CD4-positive, alpha-beta T cell treated with Interleukin-10 for 1 hour (primary cell): ENCODE data around the gene CRYBB1.

Experiments used
- DNase-seq: peaks from one replicate; pipeline ENCODE4 v3.0.0-alpha.2; 2020

CRYBB1 gene

DNA sequence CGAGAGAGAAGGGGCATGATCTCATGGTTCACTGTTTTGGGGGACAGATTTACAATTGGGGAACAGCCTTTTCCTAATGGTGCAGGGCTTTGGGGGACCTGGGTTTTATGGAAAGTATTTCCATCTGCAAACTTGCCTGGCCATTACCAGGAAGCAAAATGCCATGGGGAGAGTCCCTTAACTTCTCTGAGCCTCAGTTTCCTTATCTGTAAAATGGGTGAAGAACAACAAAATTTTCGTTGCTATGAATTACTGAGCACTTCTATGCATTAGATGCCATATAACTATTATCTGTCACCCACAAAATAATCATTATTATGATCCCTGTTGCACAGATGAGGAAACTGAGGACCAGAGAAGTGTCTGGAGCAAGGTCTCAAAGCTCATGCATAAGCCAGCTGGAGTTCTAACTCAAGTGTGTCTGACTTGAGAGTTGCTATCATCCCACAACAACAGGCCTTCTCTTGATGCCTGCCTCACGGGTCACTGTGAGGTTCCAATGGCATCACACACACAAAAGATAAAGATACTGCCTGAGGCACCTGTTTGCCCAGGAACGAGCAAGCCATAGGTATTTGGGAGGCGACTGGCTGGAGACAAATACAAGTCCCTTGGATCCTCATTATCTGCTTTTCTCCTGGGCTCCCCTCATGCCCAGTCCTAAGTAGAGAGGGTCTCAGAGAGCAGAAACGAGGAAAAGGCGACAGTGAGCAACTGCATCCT, 43.7 kb downstream of the CRYBB1 start:
- DNase-seq, result no peak

- peak; percentile 19 for DNase-seq
Observed at GRCh38 chr22:26573026-26573662, 44.7 kb downstream of the CRYBB1 start.

DNA sequence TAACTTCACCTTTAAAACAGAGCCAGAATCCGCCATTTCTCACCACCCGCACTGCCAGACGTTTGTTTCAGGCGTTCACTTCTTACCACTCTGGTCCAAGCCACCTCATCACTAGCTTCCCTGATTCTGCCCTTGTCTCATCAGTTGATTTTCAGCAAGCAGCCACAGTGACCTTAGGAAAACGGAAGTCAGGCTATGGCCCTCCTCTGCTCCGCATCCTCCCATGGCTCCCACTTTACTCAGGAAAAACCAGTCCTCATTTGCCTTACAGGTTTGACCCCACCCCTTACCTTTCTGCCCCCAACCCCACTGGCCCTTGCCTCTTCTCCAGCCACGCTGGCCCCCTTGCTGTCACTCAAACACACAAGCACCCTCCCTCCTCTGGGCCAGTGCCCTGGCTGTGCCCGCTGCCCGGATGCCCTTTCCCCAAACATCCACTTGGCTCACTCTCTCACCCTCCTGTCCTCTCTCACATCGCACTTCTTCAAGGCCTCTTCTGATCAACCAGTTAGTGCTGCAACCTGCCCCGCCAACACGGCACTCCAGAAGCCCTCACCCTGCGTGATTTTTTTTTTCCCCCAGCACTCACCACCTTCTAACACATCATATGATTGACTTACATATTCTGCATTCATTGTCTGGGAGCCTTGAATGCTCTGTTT, 46.8 kb downstream of the CRYBB1 start:
- no peak for DNase-seq

DNA sequence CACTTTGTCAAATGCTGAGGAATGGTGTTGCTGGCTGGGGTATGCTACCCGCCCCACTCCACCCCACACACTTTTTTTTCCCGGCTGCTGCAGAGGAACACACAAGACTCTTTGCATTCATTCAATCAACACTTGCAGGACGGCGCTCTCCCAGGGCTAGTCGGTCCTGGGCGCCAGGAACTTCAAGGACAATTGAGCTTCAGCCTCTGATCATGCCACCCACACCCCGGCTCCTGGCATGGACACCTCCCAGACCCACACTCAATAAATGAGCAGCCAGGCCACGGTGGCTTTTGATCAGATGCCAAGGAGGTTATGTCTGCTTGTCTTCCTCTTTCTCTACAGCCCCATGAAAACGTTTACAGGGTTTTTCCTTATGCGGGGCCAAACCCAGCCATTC, 47.7 kb downstream of the CRYBB1 start:
- no peak for DNase-seq

- no peak for DNase-seq
Observed at GRCh38 chr22:26568207-26568706, 49.6 kb downstream of the CRYBB1 start.

GRCh38 chr22:26567610-26568009, 50.2 kb downstream of the CRYBB1 start:
- no peak for DNase-seq

GRCh38 chr22:26566994-26567393, 50.8 kb downstream of the CRYBB1 start:
- no peak for DNase-seq

DNA sequence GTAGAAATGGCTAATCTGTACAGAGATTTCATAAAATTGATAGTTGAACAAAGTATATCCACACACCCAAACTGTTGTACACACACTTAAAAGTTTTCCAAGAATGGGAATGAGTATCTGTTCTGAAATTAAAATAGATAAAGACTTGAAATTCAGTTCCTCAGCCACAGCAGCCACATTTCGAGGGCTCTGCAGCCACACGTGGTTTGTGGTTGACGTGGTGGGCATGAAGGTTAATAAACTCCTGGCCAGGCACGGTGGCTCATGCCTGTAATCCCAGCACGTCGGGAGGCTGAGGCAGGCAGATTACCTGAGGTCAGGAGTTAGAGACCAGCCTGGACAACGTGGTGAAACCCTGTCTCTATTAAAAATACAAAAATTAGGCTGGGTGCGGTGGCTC, 51.9 kb downstream of the CRYBB1 start:
- peak; percentile 26 for DNase-seq

GRCh38 chr22:26565181-26565580, 52.6 kb downstream of the CRYBB1 start:
- no peak for DNase-seq

DNA sequence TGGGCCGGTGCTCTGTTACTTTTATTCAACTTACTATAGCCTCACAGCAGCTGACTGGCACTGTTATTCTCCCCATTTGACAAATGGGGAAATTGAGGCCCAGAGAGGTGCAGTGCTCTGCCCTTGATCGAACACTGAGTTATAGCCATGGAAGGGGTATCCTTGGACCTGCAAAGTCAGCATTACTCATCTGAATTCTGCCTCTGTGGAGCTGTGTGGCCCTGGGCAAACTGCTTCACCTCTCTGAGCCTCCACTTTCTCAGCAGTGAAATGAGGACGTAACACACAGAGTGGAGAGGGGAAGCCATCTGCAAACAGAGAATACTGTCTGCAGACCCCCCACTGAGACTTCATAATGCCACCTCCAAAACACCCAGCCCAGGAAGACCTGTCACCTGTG, 53.2 kb downstream of the CRYBB1 start:
- no peak for DNase-seq

DNA sequence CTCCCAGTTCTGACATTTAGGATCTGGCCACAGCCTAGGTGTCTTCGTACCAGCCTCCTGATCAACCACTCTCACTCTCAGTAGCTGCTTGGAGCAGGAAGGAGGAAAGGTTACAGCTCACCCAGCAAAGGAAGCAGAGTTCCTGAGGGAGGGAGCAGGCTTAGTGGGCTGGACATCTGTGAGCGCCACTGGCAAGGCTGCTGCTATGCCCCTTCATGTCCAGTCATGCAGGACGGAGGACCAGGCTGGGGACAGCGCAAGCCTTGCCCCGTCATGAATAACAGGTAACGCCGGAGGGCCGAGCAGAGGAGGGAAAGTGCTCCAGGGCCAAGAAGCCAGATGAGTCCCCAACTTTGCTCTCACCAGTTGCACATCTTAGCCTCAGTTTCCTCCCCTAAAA, 53.6 kb downstream of the CRYBB1 start:
- DNase-seq, result no peak

DNA sequence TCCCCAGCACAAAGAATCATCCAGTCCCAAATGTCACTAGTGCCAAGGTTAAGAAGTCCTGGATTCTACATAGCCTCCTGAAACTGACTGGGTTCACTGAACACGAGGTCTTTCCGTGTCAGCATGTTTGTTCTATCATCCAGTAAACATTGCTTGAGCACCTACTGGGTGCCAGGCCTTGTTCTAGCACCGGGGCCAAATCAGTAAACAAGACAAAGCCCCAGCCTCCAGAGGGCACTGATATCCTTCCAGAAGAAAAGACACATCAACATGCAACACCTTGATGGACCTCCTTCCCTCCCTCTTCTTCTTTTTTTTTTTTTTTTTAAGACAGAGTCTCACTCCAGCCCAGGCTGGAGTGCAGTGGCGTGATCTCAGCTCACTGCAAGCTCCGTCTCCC, 54.8 kb downstream of the CRYBB1 start:
- DNase-seq, result peak; percentile 39

DNA sequence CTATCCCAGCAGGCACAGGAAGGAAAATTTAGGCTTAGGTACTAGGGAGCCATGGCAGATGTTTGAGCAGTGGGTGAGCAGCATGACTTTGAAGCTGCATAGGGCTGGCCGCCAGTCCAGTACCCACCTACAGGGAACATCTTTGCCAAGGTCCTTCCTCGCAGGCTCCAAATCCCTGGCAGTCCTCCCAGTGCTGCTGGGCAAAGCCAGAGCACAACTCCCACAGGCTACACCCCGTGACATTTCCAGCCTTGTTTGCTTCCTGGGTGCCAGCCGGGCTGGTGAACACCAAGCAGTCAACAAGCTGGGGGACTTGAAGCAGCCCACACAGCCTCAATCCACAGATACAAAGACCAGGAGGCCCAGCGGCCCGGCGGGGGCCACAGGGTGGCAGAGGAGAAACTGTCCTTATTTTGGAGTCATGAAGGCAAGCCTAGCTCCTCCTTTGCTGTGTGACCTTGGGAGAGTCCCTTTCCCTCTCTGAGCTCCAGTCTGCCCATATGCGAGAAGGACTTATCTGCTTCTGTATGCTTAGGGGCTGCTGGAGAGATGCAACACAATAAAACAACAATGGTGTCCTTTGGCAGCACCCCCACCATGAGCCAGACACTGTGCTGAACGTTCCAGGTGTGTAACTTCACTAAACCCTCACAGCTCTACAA, 55.9 kb downstream of the CRYBB1 start:
- DNase-seq, result no peak

- no peak for DNase-seq
Observed at GRCh38 chr22:26559961-26560575, 57.8 kb downstream of the CRYBB1 start.

GRCh38 chr22:26558248-26558895, 59.5 kb downstream of the CRYBB1 start:
- no peak for DNase-seq

GRCh38 chr22:26556904-26557303, 60.9 kb downstream of the CRYBB1 start:
- no peak for DNase-seq

DNA sequence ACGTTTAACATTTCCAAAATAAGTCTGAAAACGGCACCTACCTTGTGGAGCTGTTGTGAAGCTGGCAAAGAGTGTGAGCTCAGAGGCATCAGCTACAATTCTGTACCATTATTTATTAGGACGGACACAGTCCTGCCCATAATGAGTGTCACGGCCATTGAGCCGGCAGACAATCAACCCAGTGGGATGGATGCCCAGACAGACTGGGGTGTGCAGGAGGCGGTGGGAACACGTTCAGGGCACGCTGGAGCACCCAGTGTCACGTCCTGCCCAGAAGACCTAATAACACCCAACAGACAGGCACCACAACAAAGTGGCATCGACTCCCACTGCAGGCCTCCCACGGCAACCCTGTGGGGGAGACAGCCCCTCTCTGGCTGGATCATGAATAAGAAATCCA, 62.3 kb downstream of the CRYBB1 start:
- no peak for DNase-seq

GRCh38 chr22:26554956-26555355, 62.9 kb downstream of the CRYBB1 start:
- no peak for DNase-seq

GRCh38 chr22:26553056-26553752, 64.6 kb downstream of the CRYBB1 start:
- DNase-seq, result no peak

GRCh38 chr22:26552466-26552865, 65.4 kb downstream of the CRYBB1 start:
- no peak for DNase-seq

DNA sequence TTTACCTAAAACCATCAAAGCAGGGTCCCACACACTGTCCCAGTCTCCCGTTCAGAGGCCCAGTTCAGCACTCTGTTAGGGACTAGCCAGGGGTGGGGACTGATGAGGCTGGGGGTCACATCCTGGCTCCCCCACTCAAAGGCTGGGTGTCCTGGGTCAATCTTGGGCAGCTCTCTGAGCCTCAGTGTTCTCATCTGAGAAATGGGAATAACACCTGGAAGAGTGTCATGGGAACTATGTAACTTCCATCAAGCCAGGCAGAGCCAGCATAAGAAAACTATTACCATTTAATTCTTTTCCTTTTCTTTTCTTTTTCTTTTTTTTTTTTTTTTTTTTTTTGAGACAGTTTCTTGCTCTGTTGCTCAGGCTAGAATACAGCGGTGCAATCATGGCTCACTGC, 66.3 kb downstream of the CRYBB1 start:
- DNase-seq, result no peak

DNA sequence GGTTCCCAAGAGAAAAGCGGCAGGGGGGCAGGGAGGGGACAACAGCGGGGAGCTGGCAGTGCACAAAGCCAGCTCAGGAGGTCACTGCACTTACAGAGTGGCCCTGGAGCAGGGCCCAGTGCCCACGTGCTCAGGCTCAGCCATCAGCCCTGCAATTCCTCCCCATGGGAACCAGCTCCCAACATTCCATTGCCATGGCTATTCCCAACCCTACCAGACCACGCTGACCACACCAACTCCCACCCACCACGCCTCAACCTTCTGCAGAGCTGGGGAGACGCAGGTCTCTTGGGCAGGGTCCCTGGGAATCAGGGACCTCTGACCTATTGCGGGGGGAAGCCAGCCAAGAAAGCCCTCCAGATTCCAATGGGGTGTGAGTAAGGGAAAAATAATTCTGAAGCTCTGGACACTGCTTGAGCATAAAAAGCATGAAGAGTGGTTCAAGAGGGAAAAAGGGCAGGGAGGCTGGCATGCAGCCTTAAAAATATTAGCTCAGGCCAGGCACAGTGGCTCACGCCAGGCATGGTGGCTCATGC, 67.3 kb downstream of the CRYBB1 start:
- no peak for DNase-seq
